ENCODE data around the gene PTPRG.

DNA sequence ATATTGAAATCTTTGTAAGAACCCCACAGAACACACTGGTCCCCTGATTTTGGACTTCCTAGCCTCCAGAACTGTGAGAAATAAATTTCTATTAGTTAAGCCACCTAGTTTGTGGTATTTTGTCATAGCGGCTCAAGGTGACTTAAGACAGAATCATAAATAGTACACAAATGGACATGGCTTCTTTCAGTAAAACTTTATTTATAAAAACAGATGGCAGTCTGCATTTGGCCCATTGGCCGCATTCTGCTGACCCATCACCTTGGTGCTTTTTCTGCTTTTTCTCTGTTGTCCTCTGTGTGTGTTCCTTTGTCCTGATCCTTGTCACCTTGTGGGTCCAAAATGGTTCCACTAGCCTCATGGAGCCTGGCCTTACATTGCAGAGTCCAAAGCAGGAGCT lies 363.6 kb downstream of the PTPRG start:
- TF ChIP-seq, protein P1, sequence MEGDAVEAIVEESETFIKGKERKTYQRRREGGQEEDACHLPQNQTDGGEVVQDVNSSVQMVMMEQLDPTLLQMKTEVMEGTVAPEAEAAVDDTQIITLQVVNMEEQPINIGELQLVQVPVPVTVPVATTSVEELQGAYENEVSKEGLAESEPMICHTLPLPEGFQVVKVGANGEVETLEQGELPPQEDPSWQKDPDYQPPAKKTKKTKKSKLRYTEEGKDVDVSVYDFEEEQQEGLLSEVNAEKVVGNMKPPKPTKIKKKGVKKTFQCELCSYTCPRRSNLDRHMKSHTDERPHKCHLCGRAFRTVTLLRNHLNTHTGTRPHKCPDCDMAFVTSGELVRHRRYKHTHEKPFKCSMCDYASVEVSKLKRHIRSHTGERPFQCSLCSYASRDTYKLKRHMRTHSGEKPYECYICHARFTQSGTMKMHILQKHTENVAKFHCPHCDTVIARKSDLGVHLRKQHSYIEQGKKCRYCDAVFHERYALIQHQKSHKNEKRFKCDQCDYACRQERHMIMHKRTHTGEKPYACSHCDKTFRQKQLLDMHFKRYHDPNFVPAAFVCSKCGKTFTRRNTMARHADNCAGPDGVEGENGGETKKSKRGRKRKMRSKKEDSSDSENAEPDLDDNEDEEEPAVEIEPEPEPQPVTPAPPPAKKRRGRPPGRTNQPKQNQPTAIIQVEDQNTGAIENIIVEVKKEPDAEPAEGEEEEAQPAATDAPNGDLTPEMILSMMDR (IDR thresholded peaks at IDR 0.05; ENCODE audit: low read depth, low read length): no peak
- no peak for TF ChIP-seq EZH2phosphoT487 (IDR thresholded peaks at IDR 0.05; ENCODE audit: low read depth)

Measured in OCI-LY3 (cell line).